ENCODE results near the gene THRA.
"Not testable (repeated sequence)": the region's sequence is repeated elsewhere in the genome, so short reads cannot be mapped to it uniquely, and the experiment has no call there.

The THRA gene

DNA sequence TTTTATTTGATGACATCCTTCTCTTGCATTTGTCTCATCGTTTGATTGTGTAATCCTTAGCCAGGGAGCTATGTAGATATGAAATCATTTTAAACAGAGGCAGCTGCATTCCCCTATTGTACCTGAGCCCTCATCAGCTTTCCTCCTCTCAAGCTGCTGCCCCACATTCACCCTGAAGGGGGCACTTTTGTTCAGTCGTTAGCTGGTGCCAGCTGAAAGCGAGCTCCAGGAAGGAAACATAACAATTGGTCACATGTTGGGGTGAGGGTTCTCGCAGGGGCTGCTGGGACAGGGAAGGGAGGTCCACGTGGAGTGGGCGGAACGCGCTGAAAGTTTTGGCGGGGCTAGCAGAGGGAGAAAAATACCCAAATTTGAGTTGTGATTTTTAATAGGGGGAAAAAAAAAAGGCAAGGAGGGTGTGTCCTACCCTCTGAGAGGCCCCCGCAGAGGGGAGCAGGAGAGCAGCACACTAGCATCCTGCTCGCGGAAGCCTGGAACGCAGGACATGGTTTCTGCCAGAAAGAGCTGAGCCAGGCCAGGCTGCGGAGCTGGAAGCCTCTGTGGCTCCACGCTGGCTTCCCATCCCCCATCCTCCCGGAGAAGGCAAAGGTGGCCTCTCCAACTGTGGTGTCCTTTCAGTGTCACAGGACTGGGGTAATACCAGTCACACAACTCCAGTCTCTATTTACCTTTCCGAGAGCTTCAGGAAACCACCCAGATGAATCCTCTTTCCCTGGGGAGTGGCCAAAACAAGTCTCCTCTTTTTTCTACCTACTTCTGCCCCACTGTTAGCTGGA is 50.5 kb downstream of the THRA start:
- peak; percentile 97 for DNase-seq

GRCh38 chr17:40113907-40114245 is 51.1 kb downstream of the THRA start:
- DNase-seq = no peak

DNA sequence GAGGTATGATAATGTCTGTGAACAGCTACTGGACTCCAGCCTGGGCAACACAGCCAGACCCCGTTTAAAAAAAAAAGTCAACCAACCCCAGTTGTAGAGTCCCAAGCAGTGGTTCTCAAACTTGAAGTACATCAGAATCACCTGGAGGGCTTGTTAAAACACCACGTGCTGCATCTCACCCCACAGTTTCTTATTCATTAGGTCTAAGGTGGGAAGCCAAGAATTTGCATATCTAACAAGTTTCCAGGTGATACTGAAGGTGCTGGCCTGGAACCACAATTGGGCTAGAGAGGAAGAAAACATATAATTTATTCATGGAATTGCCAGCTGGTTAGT is 52.3 kb downstream of the THRA start:
- no peak for DNase-seq

DNA sequence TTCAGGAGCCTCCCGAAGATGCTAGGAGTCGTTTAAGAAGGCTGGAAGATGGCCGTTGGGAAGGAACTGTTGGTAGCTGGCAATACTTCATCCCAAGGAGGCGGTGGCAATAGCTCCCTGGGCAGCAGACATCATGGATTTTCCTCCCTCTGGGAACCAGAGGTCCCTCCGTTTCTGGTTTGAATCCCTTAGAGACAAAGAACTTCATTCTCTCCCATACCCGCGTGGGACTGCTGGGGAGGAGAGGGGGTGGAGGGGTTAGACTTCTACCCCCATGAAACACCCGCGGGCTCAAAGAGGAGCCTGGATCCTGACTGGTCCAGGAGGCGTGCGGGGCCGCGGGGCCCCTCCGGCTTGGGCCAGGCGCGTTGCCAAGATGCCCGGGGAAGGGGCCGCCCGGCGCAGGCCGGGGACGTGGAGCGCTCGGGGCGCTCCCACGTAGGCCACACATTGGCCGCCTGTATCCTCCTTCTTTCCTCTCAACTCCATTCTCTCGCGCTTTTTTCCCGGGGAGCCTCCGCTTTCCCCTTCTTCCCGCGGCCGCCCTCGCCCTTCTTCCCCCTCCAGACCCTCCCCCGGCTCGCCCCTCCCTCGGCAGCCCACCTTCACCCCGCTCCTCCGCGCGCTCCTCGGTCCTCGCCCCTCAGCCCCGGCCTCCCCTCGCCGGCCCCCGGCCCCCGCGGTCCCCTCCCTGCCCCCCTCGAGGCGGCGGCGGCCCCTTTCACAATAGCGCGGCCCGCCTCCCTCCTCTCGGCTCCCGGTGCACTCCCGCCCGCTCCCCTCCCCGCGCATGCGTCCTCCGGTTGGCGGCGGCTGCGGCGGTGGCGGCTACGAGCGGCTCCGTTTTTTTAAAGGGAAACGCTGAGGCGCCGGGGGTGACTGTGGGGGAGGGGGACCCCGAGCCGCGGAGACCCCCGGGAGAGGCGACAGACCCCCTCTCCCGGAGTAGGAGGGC is 58.7 kb downstream of the THRA start, which contains the start of gene MSL1:
TSS of gene MSL1 (plus strand) at position 791 of the 955 bp plus-strand sequence. CDS start 642 bp downstream, outside the sequence.
- peak; percentile 94 for DNase-seq

DNA sequence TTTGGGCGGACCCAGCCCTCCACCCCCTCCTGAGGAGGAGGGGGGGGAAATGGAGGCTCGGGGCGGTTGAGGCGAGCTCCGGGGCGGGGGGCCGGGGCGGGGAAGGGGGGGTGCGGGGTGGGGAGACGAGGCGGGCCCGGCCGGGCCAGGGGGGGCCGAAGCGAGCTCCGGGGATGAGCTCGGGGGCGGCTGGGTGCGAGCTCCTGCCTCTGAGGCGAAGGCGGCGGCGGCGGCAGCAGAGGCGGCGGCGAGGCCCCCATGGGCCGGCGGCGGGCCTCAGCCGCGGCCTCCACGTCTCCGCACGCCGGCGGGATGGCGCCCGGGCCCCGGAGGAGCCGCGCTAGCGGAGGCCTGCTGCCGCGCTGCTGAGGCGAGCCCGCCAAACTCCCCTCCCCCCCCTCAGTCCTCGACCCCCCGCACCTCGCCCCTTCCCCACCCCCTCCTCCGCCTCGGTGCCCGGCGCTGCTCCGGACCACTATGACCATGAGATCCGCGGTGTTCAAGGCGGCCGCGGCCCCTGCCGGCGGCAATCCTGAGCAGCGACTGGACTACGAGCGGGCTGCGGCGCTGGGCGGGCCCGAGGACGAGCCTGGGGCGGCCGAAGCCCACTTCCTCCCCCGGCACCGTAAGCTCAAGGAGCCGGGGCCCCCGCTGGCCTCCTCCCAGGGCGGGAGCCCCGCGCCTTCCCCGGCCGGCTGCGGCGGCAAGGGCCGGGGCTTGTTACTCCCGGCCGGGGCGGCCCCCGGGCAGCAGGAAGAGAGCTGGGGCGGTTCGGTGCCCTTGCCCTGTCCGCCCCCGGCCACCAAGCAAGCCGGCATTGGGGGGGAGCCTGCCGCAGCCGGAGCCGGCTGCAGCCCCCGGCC is 59.6 kb downstream of the THRA start:
- peak; percentile 63 for DNase-seq

GRCh38 chr17:40122999-40123810 is 60.4 kb downstream of the THRA start:
- peak; percentile 71 for DNase-seq

- DNase-seq = no peak
Measured at GRCh38 chr17:40123811-40124114, 61.0 kb downstream of the THRA start.

DNA sequence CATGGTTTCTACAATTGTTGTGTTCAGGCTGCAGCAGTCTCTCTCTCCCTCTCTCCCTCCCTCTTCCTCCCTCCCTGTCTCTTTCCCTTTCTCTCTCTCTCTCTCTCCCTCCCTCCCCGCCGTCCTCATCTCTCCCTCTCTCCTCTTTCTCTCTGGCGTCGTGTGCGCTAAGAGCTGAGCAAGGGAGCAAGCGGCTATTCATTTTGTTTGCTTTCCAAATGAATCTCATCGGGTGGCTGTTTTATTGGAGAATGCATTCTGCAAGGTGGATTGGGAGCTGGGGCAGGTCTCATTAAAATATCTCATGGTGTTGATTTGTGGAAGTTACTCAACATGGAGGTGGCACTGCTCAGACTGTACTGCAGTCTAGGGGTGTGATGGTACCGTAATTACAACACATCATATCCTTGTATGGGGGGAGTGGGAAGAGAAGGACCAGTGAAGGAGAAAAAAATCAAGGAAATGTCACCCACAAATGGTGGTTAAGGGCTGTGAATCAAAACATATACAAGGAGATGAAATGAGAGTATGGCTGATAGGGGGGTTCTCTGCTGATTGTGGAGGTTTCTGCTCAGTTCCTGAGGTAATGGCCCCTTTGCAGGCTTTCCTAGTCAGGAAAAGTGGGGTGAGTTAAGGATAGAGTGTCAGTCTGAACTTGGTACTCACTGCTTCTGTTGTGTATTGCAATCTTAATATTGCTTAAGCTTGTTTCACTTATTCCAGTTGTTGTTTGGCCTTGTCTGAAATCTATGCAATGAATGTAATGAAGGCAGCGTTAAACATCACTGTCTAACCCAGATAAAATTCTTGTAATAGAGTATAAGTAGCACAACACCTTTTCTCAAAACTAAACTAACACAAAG is 61.7 kb downstream of the THRA start:
- no peak for DNase-seq

GRCh38 chr17:40129498-40129897 is 66.7 kb downstream of the THRA start:
- no peak for DNase-seq

- DNase-seq = peak; percentile 46
Measured at GRCh38 chr17:40130352-40131042, 67.7 kb downstream of the THRA start.

GRCh38 chr17:40134184-40134583 is 71.4 kb downstream of the THRA start:
- DNase-seq = no peak

- no peak for DNase-seq
Measured at GRCh38 chr17:40135817-40136216, 73.1 kb downstream of the THRA start.

DNA sequence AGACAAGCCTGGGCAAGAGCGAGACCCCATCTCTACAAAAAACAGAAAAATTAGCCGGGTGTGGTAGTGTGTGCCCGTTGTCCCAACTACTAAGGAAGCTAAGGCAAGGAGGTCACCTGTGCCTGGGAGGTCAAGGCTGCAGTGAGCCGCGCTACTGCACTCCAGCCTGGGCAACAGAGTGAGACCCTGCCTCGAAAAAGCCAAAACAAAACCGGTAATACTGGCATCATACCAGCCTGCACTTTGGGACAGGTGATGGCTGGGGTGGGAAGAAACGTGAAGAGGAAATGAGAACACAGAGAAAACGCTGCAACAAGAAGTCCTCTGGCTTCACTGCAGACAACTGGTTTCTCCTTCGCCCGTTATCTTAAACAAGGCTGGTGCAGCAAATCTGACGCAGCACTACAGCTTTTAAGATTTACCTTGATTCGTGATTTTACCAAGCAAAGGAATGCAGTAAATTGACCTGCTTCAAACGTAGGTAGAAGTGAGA is 76.8 kb downstream of the THRA start:
- peak; percentile 44 for DNase-seq

DNA sequence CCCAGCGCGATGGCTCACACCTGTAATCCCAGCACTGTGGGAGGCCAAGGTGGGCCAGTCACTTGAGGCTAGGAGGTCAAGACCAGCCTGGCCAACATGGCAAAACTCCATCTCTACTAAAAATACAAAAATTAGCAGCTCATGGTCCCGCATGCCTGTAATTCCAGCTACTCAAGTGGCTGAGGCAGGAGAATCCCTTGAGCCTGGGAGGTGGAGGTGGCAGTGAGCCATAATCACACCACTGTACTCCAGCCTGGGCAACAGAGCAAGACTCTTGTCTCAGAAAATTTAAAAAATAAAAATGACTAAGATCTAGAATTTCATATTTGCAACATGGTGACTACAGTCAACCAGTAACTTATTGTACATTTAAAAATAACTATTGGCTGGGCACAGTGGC is 80.4 kb downstream of the THRA start:
- not testable (repeated sequence) for DNase-seq

Data from femur (tissue), 1 donor.